GM12801 (cell line): Measurements from ENCODE around the gene CTSF.

Source experiments
- CTCF ChIP-seq: IDR thresholded peaks from one replicate; pipeline ENCODE4 v1.5.1; 2011; ENCODE audit warnings: control low read depth; ENCODE audit not compliant: insufficient read length; ENCODE audit errors: extremely low read depth

Gene CTSF

DNA sequence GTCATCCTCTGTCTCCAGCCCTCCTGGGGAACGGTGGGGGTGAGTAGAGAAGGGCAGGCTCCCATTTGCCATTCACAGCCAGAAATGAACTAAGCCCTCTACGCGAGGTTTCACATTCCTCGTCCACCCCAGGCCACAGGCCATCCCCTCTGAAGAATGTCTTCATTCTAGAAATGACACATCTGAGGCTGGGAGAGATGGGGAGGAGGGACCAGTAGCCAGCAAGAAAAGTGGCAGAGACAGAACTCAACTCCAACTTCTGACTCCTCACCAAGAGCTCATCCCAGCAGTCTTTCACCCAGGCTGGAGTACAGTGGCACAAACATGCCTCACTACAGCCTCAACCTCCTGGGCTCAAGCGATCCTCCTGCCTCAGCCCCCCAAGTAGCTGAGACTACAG, 3.4 kb downstream of the CTSF start:
- no peak for TF ChIP-seq CTCF

- no peak for TF ChIP-seq CTCF
Measured at GRCh38 chr11:66564538-66564937, 3.9 kb downstream of the CTSF start.

GRCh38 chr11:66563832-66564231, 4.6 kb downstream of the CTSF start:
- no peak for TF ChIP-seq CTCF

- no peak for TF ChIP-seq CTCF
Measured at GRCh38 chr11:66562907-66563583, 5.4 kb downstream of the CTSF start.

GRCh38 chr11:66562275-66562674, 6.1 kb downstream of the CTSF start:
- no peak for TF ChIP-seq CTCF

DNA sequence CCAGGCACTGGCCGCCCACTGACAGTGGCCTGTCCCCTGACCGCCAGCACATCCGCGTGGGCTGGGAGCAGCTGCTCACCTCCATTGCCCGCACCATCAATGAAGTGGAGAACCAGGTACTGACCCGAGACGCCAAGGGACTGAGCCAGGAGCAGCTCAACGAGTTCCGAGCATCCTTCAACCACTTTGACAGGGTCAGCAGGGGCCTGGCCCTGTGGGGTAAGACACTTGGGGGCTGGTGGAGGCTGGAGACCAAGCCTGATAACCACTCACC, 6.5 kb downstream of the CTSF start:
- TF ChIP-seq CTCF, result no peak

- no peak for TF ChIP-seq CTCF
Measured at GRCh38 chr11:66561178-66561974, 7.0 kb downstream of the CTSF start.
